ENCODE data around the gene CABYR.

Gene CABYR

GRCh38 chr18:24190590-24190989, 51.7 kb downstream of the CABYR start:
- no peak for DNase-seq (ENCODE audit: low spot score)

GRCh38 chr18:24195296-24196053, 56.6 kb downstream of the CABYR start:
- DNase-seq (ENCODE audit: low spot score): no peak

GRCh38 chr18:24196764-24197163, 57.9 kb downstream of the CABYR start:
- no peak for DNase-seq (ENCODE audit: low spot score)

DNA sequence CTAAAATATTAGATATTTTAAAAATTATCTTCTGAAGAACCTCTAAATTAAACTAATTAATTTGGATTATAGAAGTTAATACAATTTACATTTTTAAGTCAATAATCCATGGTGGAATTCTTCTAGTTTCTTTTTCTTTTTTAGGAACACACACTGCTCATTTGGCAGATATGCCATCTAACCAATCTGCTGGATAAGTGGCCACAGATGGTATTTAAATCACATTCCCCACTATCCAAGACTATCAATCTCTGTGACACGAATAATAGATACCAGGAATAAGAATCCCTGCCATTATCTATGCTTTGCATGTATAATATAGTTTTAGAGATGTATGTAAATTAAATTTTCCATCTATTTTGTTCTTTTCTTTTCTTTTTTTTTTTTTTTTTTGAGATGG, 58.5 kb downstream of the CABYR start:
- no peak for DNase-seq (ENCODE audit: low spot score)

- DNase-seq (ENCODE audit: low spot score): no peak
These were observed 59.6 kb downstream of the CABYR start for GRCh38 chr18:24198461-24198860.

DNA sequence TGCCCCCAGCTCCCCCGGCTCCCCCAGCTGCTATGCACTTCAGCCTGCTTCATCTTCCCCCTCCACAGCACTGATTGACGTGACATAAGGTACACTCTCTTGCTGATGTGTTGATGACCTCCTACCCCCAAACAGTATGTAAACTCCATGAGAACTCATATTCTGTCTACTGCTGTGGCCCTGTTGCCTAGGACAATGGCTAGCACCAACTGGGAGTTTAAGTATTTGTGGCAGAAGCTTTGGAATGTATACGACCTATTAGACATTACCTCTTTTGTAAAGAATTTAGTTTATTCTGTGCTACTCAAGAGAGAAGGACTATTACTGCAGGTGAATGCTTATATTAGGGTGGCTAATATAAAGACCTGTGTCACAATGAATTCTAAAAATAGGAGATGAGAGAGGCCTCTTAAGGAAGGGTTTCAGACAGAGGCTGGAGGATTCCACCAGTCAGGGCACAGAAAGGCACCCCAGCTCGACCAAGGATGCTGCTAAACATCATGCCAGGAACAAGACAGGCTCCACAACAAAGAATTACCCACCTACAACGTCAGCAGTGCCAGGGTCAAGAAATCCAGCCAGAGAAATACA, 60.6 kb downstream of the CABYR start:
- no peak for DNase-seq (ENCODE audit: low spot score)

- DNase-seq (ENCODE audit: low spot score): no peak
These were observed 61.8 kb downstream of the CABYR start for GRCh38 chr18:24200494-24201290.

- DNase-seq (ENCODE audit: low spot score): no peak
These were observed 63.1 kb downstream of the CABYR start for GRCh38 chr18:24201699-24202687.

DNA sequence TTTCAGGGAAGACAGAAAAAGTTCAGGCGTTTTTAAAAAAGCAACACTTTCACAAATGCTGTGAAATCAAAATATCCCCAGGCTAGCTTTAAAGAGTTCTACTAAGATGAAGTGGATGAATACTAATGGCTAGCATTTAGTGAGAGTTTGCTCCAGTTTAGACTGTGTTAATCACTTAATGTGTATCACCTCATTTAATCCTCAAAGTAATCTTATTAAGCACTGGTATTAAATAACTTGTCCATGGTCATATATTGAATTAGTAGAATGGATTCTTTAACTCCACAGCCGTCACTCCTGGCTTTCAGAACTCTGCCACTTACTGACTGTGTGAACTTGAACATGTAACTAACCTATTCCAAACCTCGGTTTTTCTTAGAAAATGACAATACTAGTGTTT, 66.0 kb downstream of the CABYR start:
- DNase-seq (ENCODE audit: low spot score): no peak

DNA sequence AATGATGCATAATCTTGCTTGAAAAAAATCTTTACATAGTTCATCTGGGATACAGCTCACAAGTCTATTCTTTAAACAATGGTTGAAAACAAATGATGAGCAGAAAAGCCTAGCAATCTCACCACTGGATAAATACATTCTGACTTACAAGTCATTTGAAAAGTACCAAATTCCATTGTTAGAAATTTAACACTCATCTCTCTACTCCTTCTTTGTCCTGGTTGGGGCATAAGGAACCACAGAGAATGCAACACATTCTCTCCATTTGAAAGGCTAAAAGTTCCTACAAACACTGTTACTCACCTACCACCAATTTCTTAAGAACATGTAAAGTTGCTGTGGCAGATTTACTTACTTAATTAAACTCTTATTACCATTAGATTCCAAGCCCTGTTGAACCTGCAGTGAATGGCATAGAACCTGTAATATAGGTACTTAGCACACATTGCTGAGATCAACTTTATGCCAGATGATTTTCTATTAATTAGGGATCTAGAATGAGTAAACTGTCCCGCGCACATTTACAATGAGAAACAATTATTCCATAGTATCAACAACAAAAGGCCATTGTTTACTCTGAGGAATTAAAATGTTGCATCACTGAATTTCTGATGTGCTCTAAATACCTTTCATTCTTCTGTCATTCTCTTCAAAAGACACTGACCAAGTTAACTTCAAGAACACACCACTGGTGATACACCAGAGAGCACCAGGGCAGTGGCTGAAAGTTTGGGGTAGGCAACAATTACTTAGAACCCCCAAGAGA, 69.6 kb downstream of the CABYR start:
- DNase-seq (ENCODE audit: low spot score): no peak

- no peak for DNase-seq (ENCODE audit: low spot score)
These were observed 70.7 kb downstream of the CABYR start for GRCh38 chr18:24209558-24209957.
